Activated T-cell treated with anti-CD3 and anti-CD28 coated beads, Interleukin-2, amount 50 U/mL, for 4 hours (primary cell): ENCODE results near the gene TBX4. TPM values are rescaled to one million over a fixed set of nuclear protein-coding genes. Genes with fewer than 3 reads are reported as not detected.
"Not testable (repeated sequence)": the region's sequence is repeated elsewhere in the genome, so short reads cannot be mapped to it uniquely, and the experiment has no call there.

Experiments used
- ATAC-seq, 2 donors: fragments of 200-7000 bp; cut with Tn5 transposase; one replicate each; pipeline ENCODE4 v1.10.0; 2021
- DNase-seq: peaks from one replicate; pipeline ENCODE4 v3.0.0-alpha.2; 2020
- H3K27me3 Mint-ChIP-seq: one replicate; pipeline ENCODE4 v1.8.0; 2021; ENCODE audit warnings: low read depth, mixed read lengths
- H3K36me3 Mint-ChIP-seq: one replicate; pipeline ENCODE4 v1.8.0; 2022; ENCODE audit warnings: mixed read lengths; ENCODE audit not compliant: insufficient read depth
- H3K4me1 Mint-ChIP-seq: one replicate; pipeline ENCODE4 v1.8.0; 2021; ENCODE audit warnings: low read depth, mixed read lengths
- H3K4me3 Mint-ChIP-seq: one replicate; pipeline ENCODE4 v1.8.0; 2021; ENCODE audit warnings: mild to moderate bottlenecking, moderate library complexity, mixed read lengths
- H3K9me3 Mint-ChIP-seq: one replicate; pipeline ENCODE4 v1.8.0; 2021; ENCODE audit warnings: mixed read lengths
- total RNA-seq, 3 donors: library from RNA; stranded (reverse); gene quantifications; one replicate each; pipeline ENCODE4 v1.2.1, GENCODE V29; 2021

The TBX4 gene
- total RNA-seq, 3 donors from 2014 or later = not detected

- Mint-ChIP-seq H3K9me3 (no peaks in the 10 kb centered on the region), H3K27me3 (peaks cover 29% of the 10 kb centered on the region), H3K4me3 (no peak overlapping the region), H3K36me3 (no peaks in the 10 kb centered on the region), H3K4me1 (no peaks in the 10 kb centered on the region)
- ATAC-seq (no peak), DNase-seq (no peak)
Observed at GRCh38 chr17:61507383-61508066, 55.3 kb downstream of the TBX4 start.

GRCh38 chr17:61508912-61509311 lies 56.7 kb downstream of the TBX4 start:
- H3K9me3 Mint-ChIP-seq = no peaks in the 10 kb centered on the region
- ATAC-seq (no peak), DNase-seq (no peak)
- H3K4me3 Mint-ChIP-seq = no peak overlapping the region
- H3K4me1 Mint-ChIP-seq = no peaks in the 10 kb centered on the region
- peaks cover 29% of the 10 kb centered on the region for H3K27me3 Mint-ChIP-seq
- no peaks in the 10 kb centered on the region for H3K36me3 Mint-ChIP-seq

GRCh38 chr17:61509454-61509853 lies 57.2 kb downstream of the TBX4 start:
- peaks cover 32% of the 10 kb centered on the region for H3K27me3 Mint-ChIP-seq
- not testable (repeated sequence) for H3K9me3 Mint-ChIP-seq, DNase-seq, H3K36me3 Mint-ChIP-seq, H3K4me1 Mint-ChIP-seq, ATAC-seq, H3K4me3 Mint-ChIP-seq

GRCh38 chr17:61510237-61510636 lies 58.0 kb downstream of the TBX4 start:
- no peak for DNase-seq
- ATAC-seq = no peak
- Mint-ChIP-seq H3K4me1 (no peaks in the 10 kb centered on the region), H3K4me3 (no peak overlapping the region), H3K27me3 (peaks cover 28% of the 10 kb centered on the region), H3K9me3 (no peaks in the 10 kb centered on the region), H3K36me3 (no peaks in the 10 kb centered on the region)

GRCh38 chr17:61510991-61511390 lies 58.8 kb downstream of the TBX4 start:
- H3K4me1 Mint-ChIP-seq = no peaks in the 10 kb centered on the region
- DNase-seq (no peak), ATAC-seq (no peak)
- H3K4me3 Mint-ChIP-seq = no peak overlapping the region
- peaks cover 28% of the 10 kb centered on the region for H3K27me3 Mint-ChIP-seq
- H3K9me3 Mint-ChIP-seq = no peaks in the 10 kb centered on the region
- H3K36me3 Mint-ChIP-seq = no peaks in the 10 kb centered on the region

GRCh38 chr17:61511480-61512182 lies 59.4 kb downstream of the TBX4 start:
- Mint-ChIP-seq H3K27me3 (peaks cover 26% of the 10 kb centered on the region), H3K4me1 (no peaks in the 10 kb centered on the region), H3K4me3 (no peak overlapping the region), H3K9me3 (no peaks in the 10 kb centered on the region), H3K36me3 (no peaks in the 10 kb centered on the region)
- no peak for DNase-seq
- no peak for ATAC-seq

- DNase-seq (no peak), ATAC-seq (no peak)
- no peaks in the 10 kb centered on the region for H3K4me1 Mint-ChIP-seq
- no peaks in the 10 kb centered on the region for H3K9me3 Mint-ChIP-seq
- no peak overlapping the region for H3K4me3 Mint-ChIP-seq
- H3K36me3 Mint-ChIP-seq = no peaks in the 10 kb centered on the region
- peaks cover 9% of the 10 kb centered on the region for H3K27me3 Mint-ChIP-seq
Observed at GRCh38 chr17:61514491-61514890, 62.3 kb downstream of the TBX4 start.

GRCh38 chr17:61517265-61517664 lies 65.0 kb downstream of the TBX4 start:
- ATAC-seq (no peak), DNase-seq (no peak)
- Mint-ChIP-seq H3K4me1 (no peaks in the 10 kb centered on the region), H3K9me3 (no peaks in the 10 kb centered on the region), H3K4me3 (no peak overlapping the region), H3K27me3 (peaks cover 9% of the 10 kb centered on the region), H3K36me3 (no peaks in the 10 kb centered on the region)

GRCh38 chr17:61517843-61518606 lies 65.8 kb downstream of the TBX4 start:
- ATAC-seq (no peak), DNase-seq (no peak)
- Mint-ChIP-seq H3K9me3 (no peaks in the 10 kb centered on the region), H3K36me3 (no peaks in the 10 kb centered on the region), H3K27me3 (peaks cover 12% of the 10 kb centered on the region), H3K4me3 (no peak overlapping the region), H3K4me1 (no peaks in the 10 kb centered on the region)

GRCh38 chr17:61519139-61519538 lies 66.9 kb downstream of the TBX4 start:
- H3K9me3 Mint-ChIP-seq = no peaks in the 10 kb centered on the region

GRCh38 chr17:61519754-61520440 lies 67.7 kb downstream of the TBX4 start:
- ATAC-seq = no peak
- DNase-seq = no peak
- Mint-ChIP-seq H3K9me3 (no peaks in the 10 kb centered on the region), H3K4me3 (no peak overlapping the region), H3K27me3 (peaks cover 15% of the 10 kb centered on the region), H3K4me1 (no peaks in the 10 kb centered on the region), H3K36me3 (no peaks in the 10 kb centered on the region)

More at GRCh38 chr17:61519139-61519538, 66.9 kb downstream of the TBX4 start:
- Mint-ChIP-seq H3K4me1 (no peaks in the 10 kb centered on the region), H3K36me3 (no peaks in the 10 kb centered on the region), H3K4me3 (no peak overlapping the region), H3K27me3 (peaks cover 14% of the 10 kb centered on the region)
- ATAC-seq (no peak), DNase-seq (no peak)

GRCh38 chr17:61520897-61521296 lies 68.7 kb downstream of the TBX4 start:
- H3K4me3 Mint-ChIP-seq = no peak overlapping the region

GRCh38 chr17:61522088-61522487 lies 69.9 kb downstream of the TBX4 start:
- no peaks in the 10 kb centered on the region for H3K4me1 Mint-ChIP-seq
- peaks cover 25% of the 10 kb centered on the region for H3K27me3 Mint-ChIP-seq
- H3K4me3 Mint-ChIP-seq = no peak overlapping the region
- H3K36me3 Mint-ChIP-seq = no peaks in the 10 kb centered on the region
- ATAC-seq = no peak
- no peak for DNase-seq
- H3K9me3 Mint-ChIP-seq = no peaks in the 10 kb centered on the region

More at GRCh38 chr17:61520897-61521296, 68.7 kb downstream of the TBX4 start:
- Mint-ChIP-seq H3K27me3 (peaks cover 19% of the 10 kb centered on the region), H3K9me3 (no peaks in the 10 kb centered on the region), H3K4me1 (no peaks in the 10 kb centered on the region), H3K36me3 (no peaks in the 10 kb centered on the region)
- ATAC-seq (no peak), DNase-seq (no peak)

- H3K9me3 Mint-ChIP-seq = no peaks in the 10 kb centered on the region
- no peaks in the 10 kb centered on the region for H3K36me3 Mint-ChIP-seq
- DNase-seq = no peak
- no peaks in the 10 kb centered on the region for H3K4me1 Mint-ChIP-seq
- no peak for ATAC-seq
- no peak overlapping the region for H3K4me3 Mint-ChIP-seq
- peaks cover 25% of the 10 kb centered on the region for H3K27me3 Mint-ChIP-seq
Observed at GRCh38 chr17:61524319-61524718, 72.1 kb downstream of the TBX4 start.
